GM12873 (cell line): Measurements from ENCODE around the gene RREB1.

Source experiments
- CTCF ChIP-seq: IDR thresholded peaks from 2 replicates; pipeline ENCODE4 v1.5.1; 2012; ENCODE audit warnings: low read depth, mild to moderate bottlenecking, moderate library complexity, low read length, control low read depth; ENCODE audit not compliant: insufficient read depth; ENCODE audit errors: missing control alignments

The RREB1 gene

GRCh38 chr6:7260291-7261031 is 152.7 kb downstream of the RREB1 start:
- no peak for TF ChIP-seq CTCF

DNA sequence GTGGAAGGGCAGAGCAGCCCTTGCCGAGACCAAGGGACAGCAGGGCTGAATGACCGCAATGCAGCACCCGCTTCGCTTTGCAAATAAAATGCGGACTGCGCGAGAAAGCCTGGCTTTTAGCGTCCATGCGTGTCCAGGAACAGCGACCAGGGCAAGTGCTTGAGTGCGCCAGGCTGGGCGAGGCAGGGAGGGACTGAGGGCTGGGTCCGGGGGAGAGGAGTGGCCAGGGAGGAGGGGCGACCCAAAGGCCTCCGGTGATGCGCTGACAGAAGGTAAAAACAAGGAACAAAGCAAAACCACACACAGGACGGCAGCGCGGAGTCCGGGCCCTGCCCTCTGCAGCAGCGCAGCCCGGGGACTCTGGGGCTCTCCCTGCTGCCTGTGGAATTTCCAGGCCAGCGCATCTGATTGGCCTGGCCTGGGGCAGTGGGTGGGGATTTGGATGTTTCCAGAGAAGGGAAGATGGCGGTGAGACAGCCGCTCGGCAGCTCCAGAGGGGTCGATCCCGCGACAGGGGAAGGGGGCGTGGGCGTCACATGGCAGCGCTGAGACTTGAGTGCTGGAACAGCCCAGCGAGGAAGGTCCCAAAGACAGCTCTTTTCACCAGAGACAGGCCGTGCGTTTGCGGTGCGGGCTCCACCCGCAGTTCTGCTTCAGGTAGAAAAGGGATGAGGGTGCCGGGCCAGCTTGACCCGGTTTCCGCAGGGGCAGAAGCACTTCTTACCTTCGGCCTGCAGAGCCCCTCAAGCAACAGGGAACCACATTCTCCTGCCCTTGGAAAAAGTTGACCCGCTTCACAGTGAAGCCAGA is 153.5 kb downstream of the RREB1 start:
- TF ChIP-seq CTCF: no peak

GRCh38 chr6:7261852-7262461 is 154.2 kb downstream of the RREB1 start:
- no peak for TF ChIP-seq CTCF

GRCh38 chr6:7262746-7263518 is 155.2 kb downstream of the RREB1 start:
- TF ChIP-seq CTCF: no peak

DNA sequence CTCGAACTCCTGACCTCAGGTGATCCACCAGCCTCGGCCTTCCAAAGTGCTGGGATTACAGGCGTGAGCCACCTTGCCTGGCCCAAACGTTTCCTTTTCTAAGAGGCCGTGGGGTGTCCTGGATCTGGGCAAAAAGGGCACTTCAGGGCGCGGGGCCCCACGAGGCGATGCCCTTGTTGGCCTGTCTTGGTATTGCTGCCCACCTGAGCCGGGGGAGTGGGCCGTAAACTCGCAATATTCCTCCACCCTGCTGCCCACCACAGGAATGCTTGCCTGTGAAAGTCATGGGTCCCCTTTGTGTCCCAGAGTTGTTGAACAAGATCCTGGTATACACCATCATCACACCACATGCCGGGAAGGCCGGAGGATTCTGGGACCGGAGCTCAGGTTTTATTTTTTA is 156.3 kb downstream of the RREB1 start:
- TF ChIP-seq CTCF: no peak

GRCh38 chr6:7264686-7265384 is 157.1 kb downstream of the RREB1 start:
- TF ChIP-seq CTCF: no peak

DNA sequence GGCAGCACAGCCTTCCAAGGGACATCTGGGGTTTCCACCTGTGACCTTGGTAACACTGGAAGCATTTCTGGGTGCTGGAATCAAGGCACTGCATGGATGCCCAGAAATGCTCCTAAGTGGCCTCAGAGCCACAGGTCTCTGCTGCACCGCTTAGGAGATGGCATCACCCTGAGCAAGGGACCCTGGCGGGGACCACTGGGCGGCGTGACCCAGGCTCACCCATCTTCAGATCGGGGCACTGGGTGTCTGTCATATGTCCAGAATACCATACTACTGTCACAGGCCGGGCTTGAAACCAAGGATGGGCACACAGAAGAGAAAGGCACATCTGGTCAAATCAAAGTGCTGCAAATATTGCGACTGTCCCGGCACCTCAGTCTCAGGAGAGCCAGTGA is 159.3 kb downstream of the RREB1 start:
- TF ChIP-seq CTCF: no peak
